ENCODE results near the gene RAB44.

GRCh38 chr6:36752886-36753506 is 55.4 kb downstream of the RAB44 start:
- TF ChIP-seq POLR2A (IDR thresholded peaks at IDR 0.05; ENCODE audit: low read depth, low read length), result no peak
- TF ChIP-seq SPI1 (IDR thresholded peaks at IDR 0.05; ENCODE audit: low read depth, low read length), result peak; percentile 91
- no peak for TF ChIP-seq TAF1 (IDR thresholded peaks at IDR 0.05; ENCODE audit: low read depth, low read length)
- no peak for TF ChIP-seq POLR2AphosphoS5 (IDR thresholded peaks at IDR 0.05; ENCODE audit: low read depth, low read length)

Measured in GM12891 (cell line).